ENCODE results near the gene CSNK2B.

Gene CSNK2B

DNA sequence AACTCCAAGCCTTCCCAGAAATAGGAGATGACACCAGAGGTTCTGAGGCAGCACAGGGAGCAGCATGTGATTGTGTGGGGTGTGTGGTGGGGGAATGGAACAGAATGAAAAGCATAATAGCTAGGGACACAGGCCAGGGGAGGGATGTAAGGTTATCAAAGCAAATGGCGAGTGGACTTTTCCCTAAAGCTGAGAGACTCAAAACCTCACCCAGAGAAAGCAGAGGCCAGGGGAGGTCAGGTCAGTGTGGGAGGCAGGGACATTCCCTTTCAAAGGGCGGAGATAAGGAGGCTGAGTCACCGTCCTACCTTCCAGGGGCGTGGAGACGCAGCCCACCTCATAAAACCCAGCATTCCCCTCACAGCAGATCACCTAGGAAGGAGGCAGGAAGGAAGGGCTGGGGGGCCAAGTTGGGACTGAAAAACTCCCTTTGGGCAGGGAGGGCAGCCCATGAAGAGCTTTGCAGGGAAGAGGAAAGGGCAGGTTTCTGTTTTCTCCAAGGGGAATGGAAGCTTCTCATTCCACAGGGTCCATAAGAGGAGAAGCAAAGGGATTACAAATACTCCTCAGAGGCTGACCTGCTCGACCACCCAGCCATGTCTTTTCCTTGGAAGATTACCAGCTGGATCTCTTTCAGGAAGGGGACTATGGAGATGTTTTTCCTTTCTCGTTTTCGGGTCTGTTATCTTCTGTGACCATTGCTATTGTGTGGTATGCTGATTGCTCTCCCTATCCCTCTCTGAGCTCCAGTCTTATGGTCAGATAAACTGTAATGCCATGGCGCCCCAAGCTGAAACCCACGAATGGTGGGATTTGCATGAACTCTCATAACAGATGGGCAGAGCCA, 24.6 kb downstream of the CSNK2B start (continued):
- TF ChIP-seq KLF16 (tag by site-specific recombination; IDR thresholded peaks at IDR 0.05) (0 out of 2 replicates have a peak, but pooled peaks have one; percentile 51), SP3 (tag by site-specific recombination; IDR thresholded peaks at IDR 0.05) (peak; percentile 18; the same call in 1 of the 2 replicates), SP2 (tag by site-specific recombination; IDR thresholded peaks at IDR 0.05) (peak; percentile 25; the same call in 1 of the 2 replicates), PRDM1 (tag by site-specific recombination; IDR thresholded peaks at IDR 0.05) (peak; percentile 83)
- TF ChIP-seq, protein P1, sequence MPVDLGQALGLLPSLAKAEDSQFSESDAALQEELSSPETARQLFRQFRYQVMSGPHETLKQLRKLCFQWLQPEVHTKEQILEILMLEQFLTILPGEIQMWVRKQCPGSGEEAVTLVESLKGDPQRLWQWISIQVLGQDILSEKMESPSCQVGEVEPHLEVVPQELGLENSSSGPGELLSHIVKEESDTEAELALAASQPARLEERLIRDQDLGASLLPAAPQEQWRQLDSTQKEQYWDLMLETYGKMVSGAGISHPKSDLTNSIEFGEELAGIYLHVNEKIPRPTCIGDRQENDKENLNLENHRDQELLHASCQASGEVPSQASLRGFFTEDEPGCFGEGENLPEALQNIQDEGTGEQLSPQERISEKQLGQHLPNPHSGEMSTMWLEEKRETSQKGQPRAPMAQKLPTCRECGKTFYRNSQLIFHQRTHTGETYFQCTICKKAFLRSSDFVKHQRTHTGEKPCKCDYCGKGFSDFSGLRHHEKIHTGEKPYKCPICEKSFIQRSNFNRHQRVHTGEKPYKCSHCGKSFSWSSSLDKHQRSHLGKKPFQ (tag by site-specific recombination; IDR thresholded peaks at IDR 0.05), result no peak

DNA sequence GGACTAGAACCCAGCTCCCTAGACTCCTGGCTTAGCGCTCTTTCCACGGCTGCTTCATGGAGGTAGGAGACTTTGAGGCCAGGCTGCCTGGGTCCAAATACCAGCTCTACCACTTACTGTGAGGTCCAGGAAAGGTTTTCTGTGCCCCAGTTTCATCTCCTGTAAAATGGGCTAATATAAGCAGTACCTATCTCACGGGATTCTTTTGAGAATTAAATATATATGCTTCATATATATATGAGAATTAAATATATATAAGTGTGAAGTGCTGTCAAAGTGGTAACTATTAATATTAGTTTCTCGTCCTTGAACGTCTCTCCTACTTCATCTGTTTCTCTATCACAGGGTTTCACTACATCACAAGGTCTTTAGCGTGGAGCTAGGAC, 25.2 kb downstream of the CSNK2B start:
- Histone ChIP-seq H3K27ac (ENCODE audit: extremely low read depth, low read depth, low read length) (no peak overlapping the region), H3K9me3 (ENCODE audit: control insufficient read depth, insufficient read depth, low read depth, low read length) (no peaks in the 10 kb centered on the region), H3K36me3 (ENCODE audit: control insufficient read depth in 2 of 2, insufficient read depth in 1 of 2, low read length in 2 of 2) (peaks cover 0 to 77% of the 10 kb centered on the region in 2 experiments; a peak in 2 of 3 replicates), H3K4me1 (ENCODE audit: control insufficient read depth, insufficient read depth, low read length) (no peaks in the 10 kb centered on the region), H3K4me3 (ENCODE audit: low read depth, low read length) (no peak overlapping the region)
- ChIA-PET CTCF (interaction anchor here (0.6 to 4.6 kb wide), 11 partner anchors 9 to 250 kb away, joined by 3 to 24 read pairs (median 4); partner anchors contain the start of genes ABHD16A, LY6G5B, LY6G5C and MPIG6B), POLR2A (interaction anchor here (0.6 to 2.4 kb wide), 5 partner anchors 12 to 1473 kb away, joined by 3 to 9 read pairs (median 4); partner anchors contain the start of genes ABHD16A, HSPA1A, HSPA1B and HSPA1L)
- TF ChIP-seq, protein P2, sequence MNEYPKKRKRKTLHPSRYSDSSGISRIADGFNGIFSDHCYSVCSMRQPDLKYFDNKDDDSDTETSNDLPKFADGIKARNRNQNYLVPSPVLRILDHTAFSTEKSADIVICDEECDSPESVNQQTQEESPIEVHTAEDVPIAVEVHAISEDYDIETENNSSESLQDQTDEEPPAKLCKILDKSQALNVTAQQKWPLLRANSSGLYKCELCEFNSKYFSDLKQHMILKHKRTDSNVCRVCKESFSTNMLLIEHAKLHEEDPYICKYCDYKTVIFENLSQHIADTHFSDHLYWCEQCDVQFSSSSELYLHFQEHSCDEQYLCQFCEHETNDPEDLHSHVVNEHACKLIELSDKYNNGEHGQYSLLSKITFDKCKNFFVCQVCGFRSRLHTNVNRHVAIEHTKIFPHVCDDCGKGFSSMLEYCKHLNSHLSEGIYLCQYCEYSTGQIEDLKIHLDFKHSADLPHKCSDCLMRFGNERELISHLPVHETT (tag by site-specific recombination; IDR thresholded peaks at IDR 0.05), result no peak
- TF ChIP-seq ZNF23 (tag by site-specific recombination; IDR thresholded peaks at IDR 0.05; ENCODE audit: borderline replicate concordance) (no peak), ZNF530 (tag by site-specific recombination; IDR thresholded peaks at IDR 0.05; ENCODE audit: low read depth) (no peak), YY1 (tag by site-specific recombination; IDR thresholded peaks at IDR 0.05) (no peak), ZNF658 (tag by site-specific recombination; IDR thresholded peaks at IDR 0.05) (no peak), ZNF423 (tag by site-specific recombination; IDR thresholded peaks at IDR 0.05) (no peak), ZNF561 (tag by site-specific recombination; IDR thresholded peaks at IDR 0.05; ENCODE audit: borderline replicate concordance) (no peak), ZEB2 (tag by site-specific recombination; IDR thresholded peaks at IDR 0.05) (no peak), ZBTB1 (tag by site-specific recombination; IDR thresholded peaks at IDR 0.05) (no peak), ZNF624 (tag by site-specific recombination; IDR thresholded peaks at IDR 0.05) (no peak), ZNF114 (tag by site-specific recombination; IDR thresholded peaks at IDR 0.05) (no peak), ZNF776 (tag by site-specific recombination; IDR thresholded peaks at IDR 0.05; ENCODE audit: borderline replicate concordance) (no peak), ZNF121 (tag by site-specific recombination; IDR thresholded peaks at IDR 0.05) (no peak), ZNF24 (tag by site-specific recombination; IDR thresholded peaks at IDR 0.05) (no peak), ZNF335 (tag by site-specific recombination; conservative IDR thresholded peaks at IDR 0.05) (no peak)

DNA sequence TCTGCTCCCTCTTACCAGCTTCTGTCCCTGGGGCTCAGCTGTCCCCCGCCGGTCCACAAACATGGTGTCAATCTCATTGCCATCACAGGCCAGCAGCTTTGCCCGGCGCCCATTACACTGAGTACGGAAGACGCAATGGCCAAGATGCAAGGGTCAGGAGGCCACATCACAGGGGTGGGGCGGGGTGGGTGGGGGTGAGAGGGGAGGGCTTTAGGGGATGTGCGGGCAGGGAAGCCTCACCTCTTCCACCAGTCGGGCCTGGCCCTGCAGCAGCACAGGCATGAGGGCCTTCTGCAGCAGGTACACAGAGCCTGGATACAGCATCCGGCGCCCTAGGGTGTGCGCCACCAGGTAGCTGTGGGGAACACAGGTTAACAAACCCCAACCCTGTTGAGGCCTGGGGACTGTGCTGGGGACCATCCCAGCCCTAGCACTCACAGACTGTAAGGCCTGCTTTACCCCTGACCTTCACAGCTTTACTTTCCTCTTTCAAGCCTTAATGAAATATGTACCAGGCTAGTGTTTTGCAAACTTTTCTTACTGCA, 25.8 kb downstream of the CSNK2B start:
- ChIA-PET POLR2A (interaction anchor here (0.6 to 4.0 kb wide), 6 partner anchors 11 to 1472 kb away, joined by 3 to 30 read pairs (median 6); partner anchors contain the start of genes ABHD16A and HSPA1B), CTCF (interaction anchor here (0.6 to 4.6 kb wide), 8 partner anchors 8 to 197 kb away, joined by 3 to 24 read pairs (median 6); partner anchors contain the start of genes ABHD16A and LY6G5C)
- no peaks in the 10 kb centered on the region for H3K4me1 ChIP-seq (ENCODE audit: control insufficient read depth, insufficient read depth, low read length)
- no peak overlapping the region for H3K4me3 ChIP-seq (ENCODE audit: low read depth, low read length)
- H3K36me3 ChIP-seq (ENCODE audit: control insufficient read depth in 2 of 2, insufficient read depth in 1 of 2, low read length in 2 of 2), result peaks cover 0 to 74% of the 10 kb centered on the region in 2 experiments; a peak in 2 of 3 replicates
- no peak overlapping the region for H3K27ac ChIP-seq (ENCODE audit: extremely low read depth, low read depth, low read length)
- no peaks in the 10 kb centered on the region for H3K9me3 ChIP-seq (ENCODE audit: control insufficient read depth, insufficient read depth, low read depth, low read length)
- TF ChIP-seq GLIS2 (tag by site-specific recombination; IDR thresholded peaks at IDR 0.05) (no peak), ZNF707 (tag by site-specific recombination; IDR thresholded peaks at IDR 0.05) (no peak), ZNF175 (tag by site-specific recombination; IDR thresholded peaks at IDR 0.05) (no peak)
- TF ChIP-seq, protein P3, sequence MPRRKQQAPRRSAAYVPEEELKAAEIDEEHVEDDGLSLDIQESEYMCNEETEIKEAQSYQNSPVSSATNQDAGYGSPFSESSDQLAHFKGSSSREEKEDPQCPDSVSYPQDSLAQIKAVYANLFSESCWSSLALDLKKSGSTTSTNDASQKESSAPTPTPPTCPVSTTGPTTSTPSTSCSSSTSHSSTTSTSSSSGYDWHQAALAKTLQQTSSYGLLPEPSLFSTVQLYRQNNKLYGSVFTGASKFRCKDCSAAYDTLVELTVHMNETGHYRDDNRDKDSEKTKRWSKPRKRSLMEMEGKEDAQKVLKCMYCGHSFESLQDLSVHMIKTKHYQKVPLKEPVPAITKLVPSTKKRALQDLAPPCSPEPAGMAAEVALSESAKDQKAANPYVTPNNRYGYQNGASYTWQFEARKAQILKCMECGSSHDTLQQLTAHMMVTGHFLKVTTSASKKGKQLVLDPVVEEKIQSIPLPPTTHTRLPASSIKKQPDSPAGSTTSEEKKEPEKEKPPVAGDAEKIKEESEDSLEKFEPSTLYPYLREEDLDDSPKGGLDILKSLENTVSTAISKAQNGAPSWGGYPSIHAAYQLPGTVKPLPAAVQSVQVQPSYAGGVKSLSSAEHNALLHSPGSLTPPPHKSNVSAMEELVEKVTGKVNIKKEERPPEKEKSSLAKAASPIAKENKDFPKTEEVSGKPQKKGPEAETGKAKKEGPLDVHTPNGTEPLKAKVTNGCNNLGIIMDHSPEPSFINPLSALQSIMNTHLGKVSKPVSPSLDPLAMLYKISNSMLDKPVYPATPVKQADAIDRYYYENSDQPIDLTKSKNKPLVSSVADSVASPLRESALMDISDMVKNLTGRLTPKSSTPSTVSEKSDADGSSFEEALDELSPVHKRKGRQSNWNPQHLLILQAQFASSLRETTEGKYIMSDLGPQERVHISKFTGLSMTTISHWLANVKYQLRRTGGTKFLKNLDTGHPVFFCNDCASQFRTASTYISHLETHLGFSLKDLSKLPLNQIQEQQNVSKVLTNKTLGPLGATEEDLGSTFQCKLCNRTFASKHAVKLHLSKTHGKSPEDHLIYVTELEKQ (tag by site-specific recombination; IDR thresholded peaks at IDR 0.05; ENCODE audit: borderline replicate concordance), result no peak
